MM.1S (cell line): Measurements from ENCODE around the gene HSPA12B.
A peak's percentile ranks its signal among the peaks of the same experiment; 100 is the strongest.

ENCODE experiments used
- DNase-seq: peaks from one replicate; pipeline ENCODE4 v3.0.0-alpha.2; 2015
- H2AFZ ChIP-seq: fragments of 300-600 bp; sonication (generic); 2 replicates; pipeline ENCODE4 v1.6.0; 2016; ENCODE audit warnings: antibody characterized with exemption, low read length
- H3F3A ChIP-seq: fragments of 300-600 bp; sonication (generic); 2 replicates; pipeline ENCODE4 v1.6.1; 2016; ENCODE audit warnings: mild to moderate bottlenecking, antibody characterized with exemption, low read length, moderate library complexity, mixed read lengths; ENCODE audit not compliant: insufficient read depth
- H3K27ac ChIP-seq: fragments of 300-600 bp; sonication (generic); 2 replicates; pipeline ENCODE4 v1.5.1; 2016; ENCODE audit warnings: mild to moderate bottlenecking, low read length
- H3K27me3 ChIP-seq: fragments of 300-600 bp; sonication (generic); replicated peaks from 2 replicates; pipeline ENCODE4 v1.6.0; 2016; ENCODE audit warnings: low read length; ENCODE audit not compliant: insufficient read depth
- H3K36me3 ChIP-seq: fragments of 300-600 bp; sonication (generic); replicated peaks from 2 replicates; pipeline ENCODE4 v1.6.1; 2016; ENCODE audit warnings: mild to moderate bottlenecking, low read length, mixed read lengths; ENCODE audit not compliant: insufficient read depth
- H3K4me1 ChIP-seq: fragments of 300-600 bp; sonication (generic); 2 replicates; pipeline ENCODE4 v1.6.1; 2016; ENCODE audit warnings: low read length, mixed read lengths
- H3K4me2 ChIP-seq: fragments of 300-600 bp; sonication (generic); 2 replicates; pipeline ENCODE4 v1.6.0; 2016; ENCODE audit warnings: low read depth, low read length
- H3K4me3 ChIP-seq: fragments of 300-600 bp; sonication (generic); 2 replicates; pipeline ENCODE4 v1.5.1; 2016; ENCODE audit warnings: low read length, mixed read lengths
- H3K79me2 ChIP-seq: fragments of 300-600 bp; sonication (generic); 2 replicates; pipeline ENCODE4 v1.6.1; 2016; ENCODE audit warnings: mixed run types, low read length, mixed read lengths
- H3K9ac ChIP-seq: fragments of 300-600 bp; sonication (generic); 2 replicates; pipeline ENCODE4 v1.6.1; 2016; ENCODE audit warnings: low read length, mixed read lengths
- H3K9me2 ChIP-seq: fragments of 300-600 bp; sonication (generic); replicated peaks from 2 replicates; pipeline ENCODE4 v1.6.1; 2016; ENCODE audit warnings: mild to moderate bottlenecking, low read length, mixed read lengths; ENCODE audit not compliant: insufficient read depth
- H3K9me3 ChIP-seq: fragments of 300-600 bp; sonication (generic); replicated peaks from 2 replicates; pipeline ENCODE4 v1.6.1; 2016; ENCODE audit warnings: mild to moderate bottlenecking, low read length, mixed read lengths; ENCODE audit not compliant: insufficient read depth
- H4K20me1 ChIP-seq: fragments of 300-600 bp; sonication (generic); 2 replicates; pipeline ENCODE4 v1.6.1; 2016; ENCODE audit warnings: mild to moderate bottlenecking, low read length, moderate library complexity, mixed read lengths; ENCODE audit not compliant: insufficient read depth
- CTCF ChIP-seq: fragments of 300-600 bp; sonication (generic); IDR thresholded peaks from 2 replicates; pipeline ENCODE4 v1.5.1; 2016; ENCODE audit warnings: antibody characterized with exemption, low read length, mixed read lengths
- EZH2 ChIP-seq: fragments of 300-600 bp; sonication (generic); optimal IDR thresholded peaks from 2 replicates; pipeline ENCODE3; 2017; ENCODE audit warnings: low read depth, mild to moderate bottlenecking, antibody characterized with exemption, low read length, mixed read lengths
- EZH2phosphoT487 ChIP-seq: fragments of 300-600 bp; sonication (generic); IDR thresholded peaks from 2 replicates; pipeline ENCODE4 v1.6.1; 2018; ENCODE audit warnings: antibody characterized with exemption, low read length

The HSPA12B gene

DNA sequence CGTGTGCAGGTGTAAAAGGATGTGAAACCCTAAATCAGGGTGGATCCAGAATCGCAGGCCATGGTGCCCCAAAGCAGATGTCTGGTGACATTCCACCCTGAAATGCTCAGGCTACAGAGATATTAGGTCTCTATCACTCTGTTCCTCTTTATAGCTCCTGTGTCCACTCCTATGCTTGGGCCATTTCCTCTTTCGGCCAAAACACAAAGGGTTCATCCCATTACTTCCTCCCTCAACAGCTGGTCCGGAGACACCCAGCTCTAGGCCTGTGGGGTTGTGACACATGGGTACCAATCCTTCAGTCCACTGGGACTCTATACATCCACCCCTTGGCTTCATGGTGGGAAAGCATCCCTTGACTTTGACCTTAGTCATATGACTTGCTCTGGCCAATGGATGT is 18.4 kb upstream of the HSPA12B start:
- H3F3A ChIP-seq: peaks cover 3% of the 10 kb centered on the region; the same call in 1 of the 2 replicates
- 0 out of 2 replicates have a peak overlapping the region, but pooled peaks have one; percentile 31 for H3K4me2 ChIP-seq
- no peaks in the 10 kb centered on the region for H4K20me1 ChIP-seq
- TF ChIP-seq EZH2phosphoT487 (no peak), CTCF (no peak), EZH2 (no peak)
- H3K36me3 ChIP-seq: no peaks in the 10 kb centered on the region
- H2AFZ ChIP-seq: peak overlapping the region; percentile 8; the same call in 1 of the 2 replicates
- H3K4me1 ChIP-seq: peaks cover 12% of the 10 kb centered on the region
- no peaks in the 10 kb centered on the region for H3K27me3 ChIP-seq
- no peaks in the 10 kb centered on the region for H3K9me3 ChIP-seq
- no peak overlapping the region for H3K4me3 ChIP-seq
- H3K79me2 ChIP-seq: no peaks in the 10 kb centered on the region
- no peak overlapping the region for H3K27ac ChIP-seq
- H3K9me2 ChIP-seq: no peaks in the 10 kb centered on the region
- DNase-seq: peak; percentile 37
- no peak overlapping the region for H3K9ac ChIP-seq

GRCh38 chr20:3716195-3716834 is 16.2 kb upstream of the HSPA12B start:
- no peak overlapping the region for H3K9ac ChIP-seq
- H3K27ac ChIP-seq: no peak overlapping the region
- H3K9me2 ChIP-seq: no peaks in the 10 kb centered on the region
- no peaks in the 10 kb centered on the region for H3K9me3 ChIP-seq
- H3K36me3 ChIP-seq: no peaks in the 10 kb centered on the region
- peak; percentile 21 for DNase-seq
- H3F3A ChIP-seq: peaks cover 3% of the 10 kb centered on the region; the same call in 1 of the 2 replicates
- H3K4me3 ChIP-seq: no peak overlapping the region
- H2AFZ ChIP-seq: no peak overlapping the region
- H3K27me3 ChIP-seq: no peaks in the 10 kb centered on the region
- no peaks in the 10 kb centered on the region for H4K20me1 ChIP-seq
- no peaks in the 10 kb centered on the region for H3K79me2 ChIP-seq
- peaks cover 24% of the 10 kb centered on the region for H3K4me1 ChIP-seq
- no peak overlapping the region for H3K4me2 ChIP-seq
- TF ChIP-seq EZH2phosphoT487: no peak
- TF ChIP-seq CTCF: peak; percentile 65
- no peak for TF ChIP-seq EZH2

DNA sequence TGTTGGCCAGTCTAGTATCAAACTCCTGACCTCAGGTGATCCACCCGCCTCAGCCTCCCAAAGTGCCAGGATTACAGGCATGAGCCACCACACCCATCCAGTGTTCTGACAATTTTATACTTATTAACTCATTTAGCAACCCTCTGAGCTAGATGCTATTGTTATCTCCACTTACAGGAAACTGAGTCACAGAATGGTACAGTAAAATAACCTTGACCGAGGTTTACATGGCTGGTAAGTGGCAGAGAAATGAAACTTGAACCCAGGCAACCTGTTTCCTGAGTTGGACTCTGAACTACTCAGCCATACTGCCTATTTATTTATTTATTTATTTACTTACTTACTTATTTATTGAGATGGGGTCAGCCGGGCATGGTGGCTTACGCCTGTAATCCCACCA is 13.4 kb upstream of the HSPA12B start:
- Histone ChIP-seq H3K4me3 (no peak overlapping the region), H3K4me1 (peaks cover 19% of the 10 kb centered on the region), H3K9me3 (no peaks in the 10 kb centered on the region)

More for the DNA sequence above, 13.4 kb upstream of the HSPA12B start:
- Histone ChIP-seq H3K9me2 (no peaks in the 10 kb centered on the region), H3K9ac (no peak overlapping the region), H3F3A (peaks cover 3% of the 10 kb centered on the region; the same call in 1 of the 2 replicates), H3K4me2 (no peak overlapping the region), H4K20me1 (no peaks in the 10 kb centered on the region), H3K27ac (no peak overlapping the region), H2AFZ (no peak overlapping the region), H3K36me3 (no peaks in the 10 kb centered on the region), H3K79me2 (no peaks in the 10 kb centered on the region), H3K27me3 (no peaks in the 10 kb centered on the region)
- no peak for DNase-seq
- TF ChIP-seq EZH2phosphoT487: no peak
- TF ChIP-seq EZH2: no peak
- no peak for TF ChIP-seq CTCF
